HL-60 (cell line): ENCODE data around the gene SP100.

Experiments used
- CTCF ChIP-seq: IDR thresholded peaks from one replicate; pipeline ENCODE4 v1.5.1; 2011; ENCODE audit warnings: low read length, control low read depth, inconsistent platforms; ENCODE audit not compliant: insufficient read depth
- GABPA ChIP-seq: IDR thresholded peaks from 2 replicates; pipeline ENCODE4 v1.6.1; 2012; ENCODE audit warnings: low read depth

GRCh38 chr2:230540332-230540731, 124.3 kb downstream of the SP100 start:
- TF ChIP-seq CTCF (no peak), GABPA (no peak)
